CD4-positive, alpha-beta T cell treated with Interferon gamma for 1 hour (primary cell): Measurements from ENCODE around the gene TPCN2.
"Not testable (repeated sequence)": the region's sequence is repeated elsewhere in the genome, so short reads cannot be mapped to it uniquely, and the experiment has no call there.

Experiments
- DNase-seq: peaks from one replicate; pipeline ENCODE4 v3.0.0-alpha.2; 2020

Gene TPCN2

DNA sequence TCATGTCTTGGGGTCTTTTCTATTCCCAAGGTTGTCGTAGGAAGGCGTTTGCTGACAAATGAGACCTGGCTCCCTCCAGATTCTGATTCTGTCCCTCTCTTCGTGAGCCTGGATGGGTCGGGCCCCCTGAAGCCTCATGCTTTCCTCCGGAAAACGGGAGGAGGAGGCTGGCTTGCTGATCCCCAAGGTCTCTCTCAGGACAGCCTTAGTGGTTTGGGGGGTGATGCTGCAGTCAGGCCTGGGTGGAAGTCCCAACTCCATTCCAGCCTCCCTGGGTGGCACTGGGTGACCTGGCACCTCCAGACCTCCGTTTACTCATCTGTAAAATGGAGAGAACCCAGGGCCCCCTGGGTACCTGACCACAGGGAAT lies 83.6 kb downstream of the TPCN2 start:
- no peak for DNase-seq

DNA sequence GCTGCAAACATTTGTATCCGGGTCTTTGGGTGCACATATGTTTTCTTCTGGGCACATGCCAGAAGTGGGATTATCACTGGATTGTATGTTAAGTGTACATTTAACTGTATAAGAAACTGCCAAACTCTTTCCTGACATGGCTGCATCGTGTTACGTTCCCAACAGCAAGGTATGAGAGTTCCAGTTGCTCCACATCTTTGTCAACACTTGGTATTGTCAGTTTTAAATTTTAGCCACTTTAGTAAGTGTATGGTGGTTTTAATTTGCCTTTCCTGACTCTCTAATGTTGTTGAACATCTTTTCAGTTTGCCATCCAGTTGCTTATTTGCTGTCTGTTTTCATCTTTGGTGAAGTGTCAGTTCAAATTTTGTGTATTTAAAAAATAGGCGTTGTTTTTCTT lies 84.5 kb downstream of the TPCN2 start:
- DNase-seq: no peak

DNA sequence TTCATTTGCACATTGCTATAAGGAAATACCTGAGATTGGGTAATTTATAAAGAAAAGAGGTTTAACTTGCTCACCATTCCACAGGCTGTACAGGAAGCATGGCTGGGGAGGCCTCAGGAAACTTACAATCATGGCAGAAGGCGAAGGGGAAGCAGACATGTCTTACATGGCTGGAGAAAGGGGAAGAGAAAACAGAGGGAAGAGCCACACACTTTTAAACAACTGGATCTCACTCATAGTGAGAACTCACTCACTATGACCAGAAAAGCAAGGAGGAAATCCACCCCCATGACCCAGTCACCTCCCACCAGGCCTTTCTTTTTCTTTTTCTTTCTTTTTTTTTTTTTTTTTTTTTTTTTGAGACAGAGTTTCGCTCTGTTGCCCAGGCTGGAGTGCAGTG lies 85.5 kb downstream of the TPCN2 start:
- DNase-seq: not testable (repeated sequence)

- no peak for DNase-seq
Observed at GRCh38 chr11:69134957-69135356, 86.2 kb downstream of the TPCN2 start.

- no peak for DNase-seq
Observed at GRCh38 chr11:69135420-69136363, 87.0 kb downstream of the TPCN2 start.

- DNase-seq: no peak
Observed at GRCh38 chr11:69136471-69136870, 87.7 kb downstream of the TPCN2 start.

DNA sequence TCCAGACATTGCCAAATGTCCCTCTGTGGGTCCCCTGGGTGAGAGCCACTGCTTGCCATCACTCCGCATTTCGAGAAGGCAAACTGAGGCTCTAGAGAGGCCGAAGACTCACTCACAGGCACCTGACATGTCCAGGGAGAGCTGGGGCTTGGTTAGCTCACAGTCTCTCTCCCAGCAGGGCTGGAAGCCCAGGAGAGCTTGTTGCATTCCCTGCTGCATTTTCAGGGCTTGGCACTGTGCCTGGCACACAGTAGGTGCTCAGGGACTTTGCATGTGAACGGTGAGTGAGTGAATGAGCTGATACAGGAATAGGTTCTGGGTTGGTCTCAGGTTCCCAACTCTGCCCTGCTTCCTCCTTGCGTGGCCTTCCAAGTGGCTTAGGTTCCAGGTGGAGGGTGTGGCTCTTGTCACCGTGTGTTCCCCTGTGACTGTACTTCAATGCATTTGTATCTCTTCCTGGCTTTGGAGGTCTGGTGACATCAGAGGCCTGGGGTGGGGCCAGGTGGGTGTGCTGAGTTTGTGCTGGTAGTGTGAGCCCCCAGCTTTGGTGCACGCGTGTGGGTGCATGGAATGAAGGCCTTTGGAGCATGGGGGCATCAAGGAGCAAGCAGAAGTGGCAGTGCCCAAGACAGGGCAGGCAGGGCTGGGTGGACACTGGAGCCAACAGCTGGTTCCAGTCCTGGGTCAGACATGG lies 88.6 kb downstream of the TPCN2 start:
- no peak for DNase-seq

DNA sequence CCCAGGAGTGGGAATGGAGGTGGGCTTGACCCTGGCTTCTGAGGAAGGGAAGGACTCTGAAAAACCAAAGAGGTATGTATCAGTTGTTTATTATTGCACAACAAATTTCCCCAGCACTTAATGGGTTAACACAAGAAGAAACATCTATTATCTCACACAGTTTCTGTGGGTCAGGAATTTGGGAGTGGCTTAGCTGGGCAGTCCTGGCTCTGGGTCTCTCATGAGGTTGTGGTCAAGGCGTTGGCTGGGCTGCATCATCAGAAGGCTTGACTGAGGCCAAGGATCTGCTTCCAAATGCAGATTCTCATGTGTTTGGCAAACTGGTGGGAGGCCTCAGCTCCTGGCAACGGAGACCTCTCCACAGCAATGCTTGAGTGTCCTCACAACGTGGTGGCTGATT lies 89.5 kb downstream of the TPCN2 start:
- DNase-seq: no peak

DNA sequence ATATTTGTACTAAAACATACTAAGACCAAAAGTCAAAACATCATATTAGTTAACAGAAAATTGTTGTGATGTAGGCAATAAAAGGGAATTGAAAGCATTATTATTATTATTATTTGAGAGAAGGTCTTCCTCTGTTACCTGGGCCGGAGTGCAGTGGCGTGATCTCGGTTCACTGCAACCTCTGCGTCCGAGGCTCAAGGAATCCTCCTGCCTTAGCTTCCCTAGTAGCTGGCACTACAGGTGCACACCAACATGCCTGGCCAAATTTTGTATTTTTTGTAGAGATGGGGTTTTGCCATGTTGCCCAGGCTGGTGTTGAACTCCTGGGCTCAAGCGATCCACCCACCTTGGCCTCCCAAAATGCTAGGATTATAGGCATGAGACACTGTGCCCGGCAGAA lies 91.4 kb downstream of the TPCN2 start:
- not testable (repeated sequence) for DNase-seq

DNA sequence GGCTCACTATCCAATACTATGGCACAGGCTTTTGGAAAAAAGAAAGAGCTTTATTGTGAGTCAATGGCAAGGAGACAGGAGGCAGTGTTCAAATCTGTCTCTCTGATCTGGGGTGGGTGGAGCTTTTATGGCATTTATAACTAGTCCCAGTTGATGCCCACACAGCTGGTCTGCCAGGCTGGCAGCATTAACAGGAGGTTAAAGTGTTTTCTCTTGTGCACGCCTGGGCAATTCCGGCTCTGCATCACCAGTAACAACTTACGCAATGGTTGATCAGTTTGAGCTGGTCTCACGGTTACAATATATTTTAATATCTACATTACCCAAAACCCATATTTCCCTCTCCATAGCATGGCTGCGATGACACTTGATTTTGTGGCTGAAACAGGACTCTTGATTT lies 91.9 kb downstream of the TPCN2 start:
- DNase-seq: no peak

DNA sequence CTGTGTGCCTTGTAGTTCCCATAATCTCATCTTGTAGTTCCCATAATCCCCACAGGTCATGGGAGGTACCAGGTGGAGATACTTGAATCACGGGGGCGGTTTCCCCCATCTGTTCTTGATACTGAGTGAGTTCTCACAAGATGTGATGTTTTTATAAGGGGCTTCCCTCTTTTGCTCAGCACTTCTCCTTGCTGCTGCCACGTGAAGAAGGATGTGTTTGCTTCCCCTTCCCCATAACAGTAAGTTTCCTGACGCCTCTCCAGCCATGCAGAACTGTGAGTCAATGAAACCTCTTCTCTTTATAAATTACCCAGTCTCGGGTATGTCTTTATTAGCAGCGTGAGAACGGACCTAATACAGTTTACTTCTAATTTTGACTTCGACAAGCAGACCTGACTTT lies 93.0 kb downstream of the TPCN2 start:
- peak; percentile 13 for DNase-seq

DNA sequence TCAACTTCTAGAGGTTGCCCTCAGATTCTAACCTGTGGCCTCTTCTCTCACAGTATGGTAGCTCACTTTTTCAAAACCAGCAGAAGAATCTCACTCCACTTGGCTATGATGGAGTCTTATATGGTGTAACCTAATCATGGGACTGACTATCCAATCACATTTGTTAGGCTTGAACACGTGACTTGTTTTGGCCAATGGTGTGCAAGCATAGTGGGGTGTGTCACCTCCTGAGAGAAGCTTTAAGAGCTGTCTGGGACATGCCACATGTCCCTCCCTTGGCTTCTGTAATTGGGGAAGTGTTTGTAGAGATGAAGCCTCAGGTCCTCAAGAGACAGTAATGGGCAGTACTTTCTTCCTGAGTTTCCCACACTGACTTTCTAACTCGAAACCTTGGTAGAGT lies 94.2 kb downstream of the TPCN2 start:
- no peak for DNase-seq

- no peak for DNase-seq
Observed at GRCh38 chr11:69144316-69145049, 95.8 kb downstream of the TPCN2 start.

GRCh38 chr11:69145050-69145380 lies 96.3 kb downstream of the TPCN2 start:
- DNase-seq: no peak

GRCh38 chr11:69148377-69148762 lies 99.6 kb downstream of the TPCN2 start:
- no peak for DNase-seq

DNA sequence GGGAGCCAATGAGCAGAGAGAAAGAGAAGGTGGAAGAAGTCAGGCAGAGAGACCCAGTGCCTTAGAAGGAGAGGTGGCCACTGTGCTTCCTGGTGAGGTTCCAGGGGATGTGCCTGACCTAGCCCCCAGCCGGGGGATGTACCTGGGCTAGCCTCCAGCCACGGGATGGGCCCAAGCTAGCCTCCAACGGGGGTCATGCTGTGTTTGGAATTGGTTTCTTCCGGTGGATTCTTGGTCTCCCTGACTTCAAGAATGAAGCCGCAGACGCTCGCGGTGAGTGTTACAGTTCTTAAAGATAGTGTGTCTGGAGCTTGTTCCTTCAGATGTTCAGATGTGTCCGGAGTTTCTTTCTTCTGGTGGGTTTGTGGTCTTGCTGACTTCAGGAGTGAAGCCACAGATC lies 100.1 kb downstream of the TPCN2 start:
- DNase-seq: no peak

- DNase-seq: not testable (repeated sequence)
Observed at GRCh38 chr11:69149338-69150045, 100.8 kb downstream of the TPCN2 start.

- no peak for DNase-seq
Observed at GRCh38 chr11:69150175-69150574, 101.4 kb downstream of the TPCN2 start.

DNA sequence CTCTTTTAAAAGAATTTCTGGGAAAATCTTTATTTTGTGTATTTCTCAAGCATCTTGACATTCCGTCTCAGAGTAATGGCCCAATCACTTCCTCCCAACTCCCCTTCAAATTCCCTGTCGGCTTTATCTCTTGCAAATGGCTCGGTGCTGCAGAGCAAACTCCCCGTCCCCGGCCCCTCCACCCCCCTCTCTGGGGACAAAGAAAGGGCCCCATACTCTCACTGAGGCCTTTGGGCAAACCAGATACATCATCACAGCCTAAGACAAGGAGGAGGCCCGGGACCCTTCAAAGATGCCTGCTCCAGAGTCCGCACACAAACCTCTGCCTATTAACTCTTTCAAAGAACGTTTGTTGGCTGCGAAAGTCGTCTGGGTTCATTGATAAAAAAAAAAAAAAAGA lies 103.1 kb downstream of the TPCN2 start:
- no peak for DNase-seq

DNA sequence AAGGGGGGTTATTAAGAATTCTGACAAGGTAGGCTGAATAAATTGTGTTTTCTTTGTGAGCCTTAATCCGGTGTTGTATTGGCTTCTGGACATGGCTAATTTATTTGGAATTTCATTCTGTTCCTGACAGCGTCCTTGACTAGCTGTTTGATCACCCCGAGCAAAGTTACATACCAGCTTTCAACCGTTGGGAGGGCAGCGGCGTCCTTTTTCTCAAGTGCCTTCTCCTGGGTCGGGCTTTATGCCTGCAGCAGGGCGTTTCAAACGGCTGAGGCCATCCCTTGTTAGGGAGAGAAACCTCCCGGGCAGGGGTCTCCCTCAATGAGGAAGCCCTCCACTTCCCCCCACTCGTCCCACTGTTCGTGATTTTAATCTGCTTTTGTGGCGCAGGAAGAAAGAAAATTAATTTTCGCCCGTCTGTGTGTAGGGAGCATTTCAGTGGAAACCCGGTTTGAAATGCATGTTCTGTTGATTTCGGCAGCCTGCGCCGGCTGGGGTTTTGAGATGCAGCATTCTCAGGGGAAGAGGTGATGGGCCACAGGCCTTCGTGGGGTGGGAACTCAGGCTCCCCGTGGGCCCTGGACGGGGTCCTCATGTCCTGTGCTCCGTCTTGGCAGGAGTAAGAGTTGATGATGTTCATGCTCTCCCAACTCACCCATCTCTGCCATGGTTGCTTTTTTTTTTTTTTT lies 104.1 kb downstream of the TPCN2 start:
- DNase-seq: no peak

DNA sequence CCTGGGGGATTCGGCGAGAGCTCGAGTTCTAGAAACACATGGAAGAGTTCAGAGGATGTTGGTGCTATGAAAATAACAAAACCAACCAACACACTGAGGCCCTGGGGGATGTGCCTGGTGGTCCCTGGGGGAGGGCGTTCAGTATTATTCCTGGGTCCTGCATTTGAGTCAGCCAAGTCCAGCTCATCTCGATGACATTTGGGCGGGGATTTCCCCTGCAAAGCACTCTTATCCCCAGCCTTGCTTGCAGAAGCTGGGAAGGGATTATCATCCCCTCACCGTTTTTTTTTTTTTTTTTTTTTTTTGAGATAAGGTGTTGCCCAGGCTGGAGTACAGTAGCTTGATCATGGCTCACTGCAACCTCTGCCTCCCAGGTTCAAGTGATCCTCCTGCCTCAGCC lies 104.9 kb downstream of the TPCN2 start:
- DNase-seq: no peak

DNA sequence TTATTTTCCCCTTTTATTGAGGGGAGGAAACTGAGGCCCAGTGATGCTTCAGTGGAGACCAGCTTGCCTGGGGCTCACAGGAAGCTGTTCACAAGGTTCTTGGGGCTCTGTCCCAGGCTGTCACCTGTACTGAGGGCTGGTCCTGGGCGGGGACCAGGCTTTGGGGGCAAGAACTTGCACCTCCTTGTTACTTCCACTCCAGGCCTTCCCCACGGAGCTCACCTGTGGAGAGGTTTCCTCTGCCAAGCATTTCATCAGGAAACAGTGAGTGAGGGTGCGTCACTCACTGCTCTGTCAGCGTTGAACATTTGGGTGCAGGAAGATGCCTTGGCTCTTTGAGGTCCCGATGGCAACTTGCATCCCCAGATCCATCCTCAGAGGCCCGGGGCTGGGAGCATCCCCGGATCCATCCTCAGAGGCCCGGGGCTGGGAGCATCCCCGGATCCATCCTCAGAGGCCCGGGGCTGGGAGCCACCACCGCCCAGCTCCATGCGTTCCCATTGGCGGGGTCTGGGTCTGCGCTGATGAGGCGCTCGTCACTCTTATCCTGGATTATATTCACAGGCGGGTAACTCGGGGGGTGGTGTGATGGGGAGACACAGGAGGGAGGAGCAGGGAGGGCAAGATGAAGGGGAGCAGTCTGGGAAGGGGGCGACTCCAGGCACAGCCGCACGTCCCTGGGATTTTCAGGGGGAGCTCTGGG lies 105.6 kb downstream of the TPCN2 start:
- no peak for DNase-seq
